CD8-positive, alpha-beta memory T cell (primary cell): Measurements from ENCODE around the gene CA10. TPM values are rescaled to one million over a fixed set of nuclear protein-coding genes. Genes with fewer than 3 reads are reported as not detected.

Experiments used
- CTCF ChIA-PET: fragments of 350-600 bp; sonication (Branson Sonifier 250); formaldehyde crosslinking; loops from one replicate; lab custom pipeline; 2021; ENCODE audit warnings: antibody characterized with exemption; lab: Charles Lee
- POLR2A ChIA-PET: fragments of 350-600 bp; sonication (Branson Sonifier 250); formaldehyde crosslinking; loops from one replicate; lab custom pipeline; 2021; ENCODE audit warnings: antibody characterized with exemption; lab: Charles Lee
- DNase-seq, 5 donors: peaks; one replicate each; pipeline versions ENCODE4 v3.0.0 to v3.0.0-alpha.2; 2020 to 2022; ENCODE audit warnings: mixed read lengths in 1 of 5
- H3K27ac ChIP-seq: one replicate; pipeline ENCODE4 v1.7.0; 2013; ENCODE audit warnings: low read depth, mild to moderate bottlenecking, low read length, moderate library complexity
- H3K27me3 ChIP-seq: 2 replicates; pipeline ENCODE4 v1.7.0; 2013; ENCODE audit warnings: low read length, mild to moderate bottlenecking; ENCODE audit not compliant: insufficient read depth, poor library complexity, severe bottlenecking
- H3K36me3 ChIP-seq: 2 replicates; pipeline ENCODE4 v1.7.0; 2013; ENCODE audit warnings: mild to moderate bottlenecking, low read length, moderate library complexity; ENCODE audit not compliant: insufficient read depth
- H3K4me1 ChIP-seq: 2 replicates; pipeline ENCODE4 v1.7.0; 2013; ENCODE audit warnings: mild to moderate bottlenecking, low read length, moderate library complexity; ENCODE audit not compliant: insufficient read depth
- H3K4me3 ChIP-seq: 2 replicates; pipeline ENCODE4 v1.7.0; 2013; ENCODE audit warnings: mild to moderate bottlenecking, low read length
- H3K9me3 ChIP-seq: 2 replicates; pipeline ENCODE4 v1.7.0; 2013; ENCODE audit warnings: mild to moderate bottlenecking, low read length
- H3K27ac Mint-ChIP-seq, 8 donors: one replicate each; pipeline ENCODE4 v1.8.0; 2020 to 2021; ENCODE audit warnings: mixed read lengths in 8 of 8, mild to moderate bottlenecking in 6 of 8, inconsistent platforms in 3 of 8, moderate library complexity in 3 of 8
- H3K27me3 Mint-ChIP-seq, 2 donors: one replicate each; pipeline ENCODE4 v1.8.0; 2020 to 2021; ENCODE audit warnings: mixed read lengths in 2 of 2, mild to moderate bottlenecking in 1 of 2, moderate library complexity in 1 of 2
- H3K36me3 Mint-ChIP-seq, 3 donors: one replicate each; pipeline ENCODE4 v1.8.0; 2020 to 2021; ENCODE audit warnings: mixed read lengths in 3 of 3, inconsistent platforms in 1 of 3, mild to moderate bottlenecking in 1 of 3
- H3K4me1 Mint-ChIP-seq, 3 donors: one replicate each; pipeline ENCODE4 v1.8.0; 2020 to 2021; ENCODE audit warnings: mixed read lengths in 3 of 3, inconsistent platforms in 1 of 3, mild to moderate bottlenecking in 1 of 3
- H3K4me3 Mint-ChIP-seq, 7 donors: one replicate each; pipeline ENCODE4 v1.8.0; 2020 to 2021; ENCODE audit warnings: mixed read lengths in 7 of 7, mild to moderate bottlenecking in 6 of 7, moderate library complexity in 4 of 7, inconsistent platforms in 2 of 7
- H3K9me3 Mint-ChIP-seq, 5 donors: one replicate each; pipeline ENCODE4 v1.8.0; 2020 to 2022; ENCODE audit warnings: mixed read lengths in 5 of 5, mild to moderate bottlenecking in 3 of 5, moderate library complexity in 2 of 5, inconsistent platforms in 1 of 5
- polyA plus RNA-seq: library from polyadenylated mRNA; unstranded; fragments of 300-500 nt; fragmentation: Illumina TruSeq; gene quantifications from one replicate; pipeline ENCODE4 v1.2.3, GENCODE V29; 2021
- total RNA-seq, 2 experiments: library from RNA; stranded (reverse); gene quantifications; one replicate each; pipeline ENCODE4 v1.2.3, GENCODE V29; 2021

Gene CA10
- total and polyA plus RNA-seq, 3 experiments from 2014 or later: 0.18 TPM; not detected in 2

DNA sequence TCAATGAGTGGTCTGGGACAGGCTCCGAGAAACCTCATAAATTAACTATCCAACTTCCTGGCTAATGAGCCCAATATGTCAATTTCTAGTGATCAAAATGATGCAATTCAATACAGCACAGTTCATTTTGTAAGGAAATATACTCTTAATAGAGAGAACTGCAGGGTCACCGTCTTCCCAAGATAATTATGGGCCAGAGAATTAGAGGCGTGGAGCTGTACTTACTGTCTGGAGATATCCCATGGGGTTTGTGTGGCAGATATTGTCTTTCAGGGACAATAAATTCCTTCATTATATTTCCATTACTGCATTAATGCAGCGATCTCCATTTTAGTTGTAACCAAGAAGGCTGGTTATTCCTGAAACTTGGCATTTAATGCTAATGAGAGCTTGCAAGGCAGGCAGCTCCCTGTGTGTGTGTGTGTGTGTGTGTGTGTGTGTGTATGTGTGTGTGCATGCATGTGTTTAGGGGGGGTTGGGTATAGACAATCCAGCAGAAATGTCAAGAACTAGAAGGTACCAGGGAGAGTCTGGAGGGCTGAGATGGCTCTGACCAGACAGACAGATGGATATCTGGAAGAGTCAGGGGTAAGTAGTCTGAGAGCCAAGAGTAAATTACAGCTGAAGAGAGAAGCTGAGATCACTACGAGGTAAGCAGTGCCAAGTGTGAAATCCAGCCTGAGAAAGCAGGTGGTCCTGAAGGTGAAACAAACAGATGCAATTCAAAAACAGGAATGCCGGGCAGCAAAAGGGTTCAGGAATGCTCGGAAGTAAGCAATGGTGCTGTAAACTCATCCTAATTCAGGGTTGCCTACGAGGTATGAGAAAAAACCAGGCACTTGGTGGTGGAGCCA is 393.0 kb downstream of the CA10 start:
- ChIA-PET CTCF (interaction anchor here (1.4 kb wide), 1 partner anchor 10 kb away, joined by 3 read pairs; no protein-coding TSS in a partner anchor), POLR2A (no interaction called here)
- H3K27ac Mint-ChIP-seq: no peak overlapping the region
- DNase-seq: no peak
- H3K9me3 ChIP-seq: no peaks in the 10 kb centered on the region
- H3K36me3 Mint-ChIP-seq: no peaks in the 10 kb centered on the region
- H3K27me3 ChIP-seq: no peaks in the 10 kb centered on the region
- no peak overlapping the region for H3K27ac ChIP-seq
- H3K4me3 Mint-ChIP-seq: no peak overlapping the region
- H3K27me3 Mint-ChIP-seq: peaks cover 4 to 18% of the 10 kb centered on the region in 2 donors
- no peaks in the 10 kb centered on the region for H3K4me1 ChIP-seq
- H3K9me3 Mint-ChIP-seq: no peaks in the 10 kb centered on the region
- H3K36me3 ChIP-seq: no peaks in the 10 kb centered on the region
- no peaks in the 10 kb centered on the region for H3K4me1 Mint-ChIP-seq
- no peak overlapping the region for H3K4me3 ChIP-seq

DNA sequence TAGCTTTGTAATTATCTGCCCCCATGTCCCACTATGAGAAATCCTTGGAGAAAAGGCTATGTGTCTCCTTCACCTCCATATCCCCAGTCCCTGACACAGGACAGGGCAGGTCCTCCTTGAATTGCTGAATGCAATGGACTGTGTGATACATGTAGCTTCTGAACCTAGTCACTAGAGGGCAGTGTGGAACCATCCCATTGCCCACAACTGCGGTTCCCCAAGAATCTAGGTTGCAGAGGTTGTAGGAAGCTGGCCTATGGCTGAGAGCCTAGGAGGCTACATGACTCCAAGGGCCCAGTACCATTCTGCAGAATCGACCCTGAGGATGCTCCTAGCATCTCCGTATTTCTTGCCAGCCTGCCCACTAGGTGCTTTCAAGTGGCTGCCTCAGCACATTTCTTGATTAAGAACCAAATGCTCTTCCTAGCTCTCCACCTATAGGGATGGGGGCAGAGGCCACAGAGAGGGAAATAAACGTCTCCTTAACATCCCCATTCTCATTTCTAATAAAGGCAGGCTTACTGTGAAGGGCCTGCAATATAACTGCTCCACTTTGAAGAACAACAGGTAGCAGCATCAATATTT is 394.0 kb downstream of the CA10 start:
- no peaks in the 10 kb centered on the region for H3K36me3 ChIP-seq
- H3K27me3 ChIP-seq: no peaks in the 10 kb centered on the region
- no peak overlapping the region for H3K27ac Mint-ChIP-seq
- H3K9me3 ChIP-seq: no peaks in the 10 kb centered on the region
- no peak overlapping the region for H3K4me3 ChIP-seq
- ChIA-PET CTCF (interaction anchor here (0.7 to 1.4 kb wide), 5 partner anchors 8 to 1433 kb away, joined by 3 to 5 read pairs (median 3); no protein-coding TSS in a partner anchor), POLR2A (no interaction called here)
- H3K4me1 ChIP-seq: no peaks in the 10 kb centered on the region
- no peak overlapping the region for H3K27ac ChIP-seq
- no peaks in the 10 kb centered on the region for H3K36me3 Mint-ChIP-seq
- DNase-seq: peak in 3 of 5 donors; percentile 3 to 12 (median 5)
- H3K4me1 Mint-ChIP-seq: no peaks in the 10 kb centered on the region
- peaks cover 0 to 2% (median 0%) of the 10 kb centered on the region in 5 donors for H3K9me3 Mint-ChIP-seq
- H3K4me3 Mint-ChIP-seq: no peak overlapping the region
- peaks cover 6 to 22% of the 10 kb centered on the region in 2 donors for H3K27me3 Mint-ChIP-seq

DNA sequence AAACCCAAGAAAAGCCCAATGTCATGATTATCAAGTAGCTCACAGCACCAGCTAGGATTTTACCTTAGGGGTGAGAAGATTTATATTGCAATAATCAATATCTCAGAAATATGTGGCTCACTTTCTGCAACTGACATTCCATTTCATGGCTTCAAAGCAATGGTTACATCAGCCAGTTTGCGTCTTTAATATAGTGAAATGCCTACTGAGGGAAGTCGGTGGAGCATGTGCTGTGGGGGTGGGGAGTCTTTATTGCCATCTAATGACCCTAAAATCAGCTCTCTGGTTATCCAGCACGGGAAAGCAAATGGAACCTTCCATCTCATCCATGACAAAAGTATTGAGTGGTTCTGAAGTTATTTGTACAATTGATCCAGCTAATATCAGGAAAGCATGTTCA is 395.5 kb downstream of the CA10 start:
- POLR2A ChIA-PET: no interaction called here
- Histone ChIP-seq H3K4me1 (no peaks in the 10 kb centered on the region), H3K36me3 (no peaks in the 10 kb centered on the region), H3K4me3 (no peak overlapping the region), H3K27ac (no peak overlapping the region), H3K27me3 (no peaks in the 10 kb centered on the region), H3K9me3 (no peaks in the 10 kb centered on the region)
- Mint-ChIP-seq H3K36me3 (no peaks in the 10 kb centered on the region), H3K27me3 (peaks cover 6 to 20% of the 10 kb centered on the region in 2 donors), H3K27ac (no peak overlapping the region), H3K9me3 (peaks cover 0 to 2% (median 0%) of the 10 kb centered on the region in 5 donors), H3K4me3 (no peak overlapping the region), H3K4me1 (no peaks in the 10 kb centered on the region)
- CTCF ChIA-PET: no interaction called here
- no peak for DNase-seq

DNA sequence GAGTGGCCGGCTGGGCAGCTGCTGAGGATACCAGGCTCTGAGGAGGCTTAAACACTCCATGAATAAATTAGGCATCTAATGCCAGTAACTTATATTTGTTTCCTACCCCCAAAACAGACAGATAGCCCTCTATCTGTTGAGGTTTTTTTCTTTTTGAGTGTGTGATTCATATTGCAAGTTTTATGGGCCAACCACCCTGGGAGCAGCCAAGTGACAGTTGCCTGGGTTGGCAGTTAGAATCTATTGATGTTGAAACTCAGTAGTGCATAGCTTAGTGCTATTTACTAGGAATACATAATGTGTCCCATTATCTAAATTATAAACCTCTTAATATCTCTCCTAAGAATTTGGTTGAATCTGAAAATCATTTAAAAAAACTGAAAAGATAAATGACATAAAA is 397.4 kb downstream of the CA10 start:
- no peaks in the 10 kb centered on the region for H3K4me1 Mint-ChIP-seq
- H3K27me3 Mint-ChIP-seq: peaks cover 7 to 19% of the 10 kb centered on the region in 2 donors
- Histone ChIP-seq H3K27me3 (no peaks in the 10 kb centered on the region), H3K27ac (no peak overlapping the region), H3K36me3 (no peaks in the 10 kb centered on the region), H3K4me3 (no peak overlapping the region), H3K9me3 (no peaks in the 10 kb centered on the region), H3K4me1 (no peaks in the 10 kb centered on the region)
- ChIA-PET CTCF (no interaction called here), POLR2A (no interaction called here)
- no peaks in the 10 kb centered on the region for H3K36me3 Mint-ChIP-seq
- DNase-seq: no peak
- no peak overlapping the region for H3K27ac Mint-ChIP-seq
- peaks cover 0 to 2% (median 0%) of the 10 kb centered on the region in 5 donors for H3K9me3 Mint-ChIP-seq
- no peak overlapping the region for H3K4me3 Mint-ChIP-seq

DNA sequence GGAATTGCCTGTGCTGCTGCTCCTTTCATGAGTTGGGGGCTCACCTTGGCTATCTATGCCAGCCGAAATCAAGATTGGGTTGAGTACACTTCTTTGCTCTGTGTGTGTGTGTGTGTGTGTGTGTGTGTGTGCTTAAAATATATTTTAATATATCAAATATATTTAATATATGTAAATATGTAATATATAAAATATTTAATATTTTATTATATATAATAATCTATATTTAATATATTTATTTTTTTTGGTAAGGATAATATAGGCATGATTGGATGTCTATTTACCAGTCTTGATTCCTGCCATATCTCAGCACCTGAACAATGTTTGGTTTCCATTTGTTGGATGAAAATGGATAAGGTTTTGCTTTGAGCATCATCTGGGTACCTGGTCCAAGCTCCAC is 399.3 kb downstream of the CA10 start:
- Histone ChIP-seq H3K27ac (no peak overlapping the region), H3K4me3 (no peak overlapping the region), H3K36me3 (no peaks in the 10 kb centered on the region), H3K9me3 (no peaks in the 10 kb centered on the region), H3K27me3 (no peaks in the 10 kb centered on the region), H3K4me1 (no peaks in the 10 kb centered on the region)
- CTCF ChIA-PET: no interaction called here
- no peak for DNase-seq
- POLR2A ChIA-PET: no interaction called here
- no peaks in the 10 kb centered on the region for H3K36me3 Mint-ChIP-seq
- no peak overlapping the region for H3K4me3 Mint-ChIP-seq
- H3K27ac Mint-ChIP-seq: no peak overlapping the region
- peaks cover 6 to 17% of the 10 kb centered on the region in 2 donors for H3K27me3 Mint-ChIP-seq
- H3K4me1 Mint-ChIP-seq: no peaks in the 10 kb centered on the region
- H3K9me3 Mint-ChIP-seq: peaks cover 0 to 2% (median 0%) of the 10 kb centered on the region in 5 donors

DNA sequence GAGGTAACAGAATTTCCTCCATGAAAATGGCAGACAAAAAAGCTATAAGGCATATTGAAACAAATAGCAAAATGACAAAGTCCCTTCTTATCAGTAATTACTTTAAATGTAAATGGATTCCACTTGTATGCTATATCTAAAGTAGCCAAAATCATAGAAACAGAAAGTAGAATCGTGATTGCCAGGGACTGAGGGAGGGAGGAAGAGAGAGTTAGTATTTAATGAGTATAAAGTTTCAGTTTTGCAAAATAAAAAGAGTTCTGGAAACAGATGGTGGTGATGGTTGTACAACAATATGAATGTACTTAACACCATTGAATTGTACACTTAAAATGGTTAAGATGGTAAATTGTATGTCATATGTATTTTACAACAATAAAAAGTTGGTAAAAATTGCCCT is 407.4 kb downstream of the CA10 start:
- peaks cover 0 to 3% of the 10 kb centered on the region in 2 donors for H3K27me3 Mint-ChIP-seq
- H3K9me3 ChIP-seq: no peaks in the 10 kb centered on the region
- CTCF ChIA-PET: no interaction called here

DNA sequence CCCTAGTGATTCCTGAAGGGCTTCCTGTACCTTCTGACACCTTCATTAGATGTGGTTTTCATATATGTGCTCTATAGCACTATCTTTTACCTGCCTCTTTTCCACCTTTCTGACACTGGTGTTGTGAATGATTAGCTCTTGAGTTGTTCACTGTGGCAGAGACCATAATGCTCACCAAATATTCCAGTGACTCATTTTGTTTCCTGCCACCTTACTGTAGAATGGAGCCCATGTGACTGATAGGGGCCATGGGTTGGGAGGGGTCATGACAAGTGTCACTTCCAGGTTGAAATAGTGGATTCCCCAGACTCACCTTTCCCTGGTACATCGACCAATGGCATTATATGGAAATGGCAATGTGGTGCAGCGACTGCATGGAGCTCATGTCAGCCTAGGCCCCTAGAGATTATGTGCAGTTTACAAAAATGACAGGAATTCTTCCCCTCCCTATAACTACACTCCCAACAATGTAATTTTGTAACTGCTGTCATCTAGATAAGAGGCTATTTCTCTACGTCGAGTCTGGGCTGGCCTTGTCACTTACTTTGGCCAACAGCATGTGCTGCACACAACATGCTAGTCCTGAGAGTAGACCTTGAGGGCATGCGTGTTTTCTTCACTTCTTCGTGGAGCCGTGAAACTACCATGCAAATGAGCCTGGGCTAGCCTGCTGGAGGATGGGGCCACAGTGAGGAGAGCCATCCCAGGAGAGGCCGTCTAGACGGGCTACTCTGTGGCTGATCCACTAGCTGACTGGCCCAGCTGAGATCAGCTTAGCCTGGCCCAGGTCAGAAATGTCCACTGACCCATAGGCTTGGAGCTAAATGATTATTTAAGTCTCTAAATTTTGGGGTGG is 409.5 kb downstream of the CA10 start:
- DNase-seq: no peak
- Mint-ChIP-seq H3K4me1 (no peaks in the 10 kb centered on the region), H3K4me3 (no peak overlapping the region), H3K27ac (no peak overlapping the region), H3K36me3 (no peaks in the 10 kb centered on the region), H3K27me3 (peaks cover 0 to 2% of the 10 kb centered on the region in 2 donors), H3K9me3 (peaks cover 0 to 2% (median 0%) of the 10 kb centered on the region in 5 donors)
- H3K36me3 ChIP-seq: no peaks in the 10 kb centered on the region
- POLR2A ChIA-PET: no interaction called here
- no peaks in the 10 kb centered on the region for H3K9me3 ChIP-seq
- H3K27me3 ChIP-seq: no peaks in the 10 kb centered on the region
- H3K27ac ChIP-seq: no peak overlapping the region
- H3K4me3 ChIP-seq: no peak overlapping the region
- CTCF ChIA-PET: no interaction called here
- H3K4me1 ChIP-seq: no peaks in the 10 kb centered on the region

More for the DNA sequence above, 407.4 kb downstream of the CA10 start:
- Histone ChIP-seq H3K36me3 (no peaks in the 10 kb centered on the region), H3K27me3 (no peaks in the 10 kb centered on the region), H3K27ac (no peak overlapping the region), H3K4me3 (no peak overlapping the region), H3K4me1 (no peaks in the 10 kb centered on the region)
- POLR2A ChIA-PET: no interaction called here
- no peaks in the 10 kb centered on the region for H3K4me1 Mint-ChIP-seq
- H3K27ac Mint-ChIP-seq: no peak overlapping the region
- no peaks in the 10 kb centered on the region for H3K36me3 Mint-ChIP-seq
- no peak for DNase-seq
- peaks cover 0 to 2% (median 0%) of the 10 kb centered on the region in 5 donors for H3K9me3 Mint-ChIP-seq
- no peak overlapping the region for H3K4me3 Mint-ChIP-seq
